A673 (cell line): Measurements from ENCODE around the gene TTC38.

ENCODE experiments used
- CTCF ChIP-seq: fragments of 300-800, 200-600 bp; sonication (generic); conservative IDR thresholded peaks from 2 replicates; pipeline ENCODE4 v1.5.1; 2017; ENCODE audit warnings: low read depth, mild to moderate bottlenecking, antibody characterized with exemption, low read length, moderate library complexity, mixed read lengths
- EZH2 ChIP-seq: fragments of 200-600 bp; sonication (generic); IDR thresholded peaks from 2 replicates; pipeline ENCODE4 v1.6.1; 2017; ENCODE audit warnings: borderline replicate concordance, low read depth, mild to moderate bottlenecking, mixed read lengths, antibody characterized with exemption, low read length; ENCODE audit not compliant: poor library complexity, severe bottlenecking

- no peak for TF ChIP-seq CTCF
- TF ChIP-seq EZH2, result no peak
These were observed 29.3 kb upstream of the TTC38 start for GRCh38 chr22:46238541-46238940.
